ENCODE results near the gene MYZAP.

MYZAP gene

DNA sequence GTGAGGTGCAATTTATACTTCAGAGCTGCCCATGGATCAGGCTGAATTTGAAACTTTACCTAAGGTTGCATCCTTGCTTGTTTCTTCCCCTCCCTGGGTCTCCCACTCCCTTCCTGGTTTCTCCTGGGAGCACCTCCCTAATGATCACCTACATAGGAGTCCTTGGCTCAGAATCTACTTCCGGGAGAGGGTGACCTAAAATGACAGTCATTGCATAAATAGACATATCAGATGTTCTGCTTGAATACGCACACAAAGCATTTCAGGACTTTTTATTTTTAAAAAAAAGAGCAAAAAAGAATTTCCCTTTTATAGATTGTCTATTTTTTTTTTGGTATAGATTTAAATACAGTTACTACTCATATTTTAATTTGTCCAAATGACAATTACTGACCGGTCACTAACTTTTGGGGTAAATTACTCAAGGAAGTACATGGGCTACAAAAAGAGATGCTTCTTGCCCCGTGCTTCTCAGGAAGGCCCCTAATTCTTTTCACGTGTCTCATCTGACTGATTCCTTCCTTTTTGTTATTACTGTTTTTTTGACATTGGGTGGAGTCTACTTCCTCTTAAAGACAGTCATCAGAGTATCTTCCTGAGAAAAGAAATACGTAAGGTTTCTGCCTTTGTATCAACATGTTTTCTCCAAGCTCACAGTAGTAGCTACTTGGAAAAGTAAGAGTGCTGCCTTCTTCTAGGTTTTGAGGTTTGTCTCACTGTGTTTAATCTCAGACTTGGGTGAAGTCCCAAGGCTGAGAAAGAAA is 4.9 kb upstream of the MYZAP start:
- TF ChIP-seq, protein P1, sequence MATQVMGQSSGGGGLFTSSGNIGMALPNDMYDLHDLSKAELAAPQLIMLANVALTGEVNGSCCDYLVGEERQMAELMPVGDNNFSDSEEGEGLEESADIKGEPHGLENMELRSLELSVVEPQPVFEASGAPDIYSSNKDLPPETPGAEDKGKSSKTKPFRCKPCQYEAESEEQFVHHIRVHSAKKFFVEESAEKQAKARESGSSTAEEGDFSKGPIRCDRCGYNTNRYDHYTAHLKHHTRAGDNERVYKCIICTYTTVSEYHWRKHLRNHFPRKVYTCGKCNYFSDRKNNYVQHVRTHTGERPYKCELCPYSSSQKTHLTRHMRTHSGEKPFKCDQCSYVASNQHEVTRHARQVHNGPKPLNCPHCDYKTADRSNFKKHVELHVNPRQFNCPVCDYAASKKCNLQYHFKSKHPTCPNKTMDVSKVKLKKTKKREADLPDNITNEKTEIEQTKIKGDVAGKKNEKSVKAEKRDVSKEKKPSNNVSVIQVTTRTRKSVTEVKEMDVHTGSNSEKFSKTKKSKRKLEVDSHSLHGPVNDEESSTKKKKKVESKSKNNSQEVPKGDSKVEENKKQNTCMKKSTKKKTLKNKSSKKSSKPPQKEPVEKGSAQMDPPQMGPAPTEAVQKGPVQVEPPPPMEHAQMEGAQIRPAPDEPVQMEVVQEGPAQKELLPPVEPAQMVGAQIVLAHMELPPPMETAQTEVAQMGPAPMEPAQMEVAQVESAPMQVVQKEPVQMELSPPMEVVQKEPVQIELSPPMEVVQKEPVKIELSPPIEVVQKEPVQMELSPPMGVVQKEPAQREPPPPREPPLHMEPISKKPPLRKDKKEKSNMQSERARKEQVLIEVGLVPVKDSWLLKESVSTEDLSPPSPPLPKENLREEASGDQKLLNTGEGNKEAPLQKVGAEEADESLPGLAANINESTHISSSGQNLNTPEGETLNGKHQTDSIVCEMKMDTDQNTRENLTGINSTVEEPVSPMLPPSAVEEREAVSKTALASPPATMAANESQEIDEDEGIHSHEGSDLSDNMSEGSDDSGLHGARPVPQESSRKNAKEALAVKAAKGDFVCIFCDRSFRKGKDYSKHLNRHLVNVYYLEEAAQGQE (IDR thresholded peaks at IDR 0.05; ENCODE audit: insufficient read depth in 1 of 2, low read depth in 2 of 2, low read length in 2 of 2): no peak
- TF ChIP-seq POLR2AphosphoS5 (IDR thresholded peaks at IDR 0.05; ENCODE audit: low read depth, low read length) (no peak), SIN3A (IDR thresholded peaks at IDR 0.05; ENCODE audit: borderline replicate concordance, insufficient read depth, low read length) (no peak), FOXP2 (optimal IDR thresholded peaks at IDR 0.05; ENCODE audit: borderline replicate concordance, extremely low read depth, extremely low read length, insufficient read depth) (no peak), TAF1 (IDR thresholded peaks at IDR 0.05; ENCODE audit: borderline replicate concordance, insufficient read depth, low read length) (no peak)

DNA sequence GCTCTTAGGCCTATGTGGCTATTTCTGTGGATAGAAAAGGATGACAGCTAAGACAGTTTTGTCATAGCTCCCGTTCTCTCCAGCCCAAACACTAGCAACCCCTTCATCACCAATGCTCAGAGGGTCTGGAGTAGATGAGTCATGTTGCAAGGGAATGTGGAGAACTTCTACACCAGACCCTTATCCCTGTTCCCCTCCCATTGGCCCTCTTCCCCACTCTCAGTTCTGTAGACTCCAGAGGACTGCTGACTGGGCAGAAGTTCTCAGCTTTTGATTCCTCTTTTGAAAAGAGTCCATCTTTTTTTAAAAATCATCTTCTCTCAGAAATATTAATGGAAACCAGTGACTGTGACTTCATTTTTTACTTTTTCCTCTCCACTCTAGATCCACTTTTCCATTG is 2.4 kb upstream of the MYZAP start:
- TF ChIP-seq, protein P1 (IDR thresholded peaks at IDR 0.05; ENCODE audit: insufficient read depth in 1 of 2, low read depth in 2 of 2, low read length in 2 of 2): no peak
- TF ChIP-seq POLR2AphosphoS5 (IDR thresholded peaks at IDR 0.05; ENCODE audit: low read depth, low read length) (no peak), SIN3A (IDR thresholded peaks at IDR 0.05; ENCODE audit: borderline replicate concordance, insufficient read depth, low read length) (no peak), FOXP2 (optimal IDR thresholded peaks at IDR 0.05; ENCODE audit: borderline replicate concordance, extremely low read depth, extremely low read length, insufficient read depth) (no peak), TAF1 (IDR thresholded peaks at IDR 0.05; ENCODE audit: borderline replicate concordance, insufficient read depth, low read length) (no peak)

- TF ChIP-seq FOXP2 (optimal IDR thresholded peaks at IDR 0.05; ENCODE audit: borderline replicate concordance, extremely low read depth, extremely low read length, insufficient read depth): no peak
Measured at GRCh38 chr15:57589754-57590153, 1.9 kb upstream of the MYZAP start.

DNA sequence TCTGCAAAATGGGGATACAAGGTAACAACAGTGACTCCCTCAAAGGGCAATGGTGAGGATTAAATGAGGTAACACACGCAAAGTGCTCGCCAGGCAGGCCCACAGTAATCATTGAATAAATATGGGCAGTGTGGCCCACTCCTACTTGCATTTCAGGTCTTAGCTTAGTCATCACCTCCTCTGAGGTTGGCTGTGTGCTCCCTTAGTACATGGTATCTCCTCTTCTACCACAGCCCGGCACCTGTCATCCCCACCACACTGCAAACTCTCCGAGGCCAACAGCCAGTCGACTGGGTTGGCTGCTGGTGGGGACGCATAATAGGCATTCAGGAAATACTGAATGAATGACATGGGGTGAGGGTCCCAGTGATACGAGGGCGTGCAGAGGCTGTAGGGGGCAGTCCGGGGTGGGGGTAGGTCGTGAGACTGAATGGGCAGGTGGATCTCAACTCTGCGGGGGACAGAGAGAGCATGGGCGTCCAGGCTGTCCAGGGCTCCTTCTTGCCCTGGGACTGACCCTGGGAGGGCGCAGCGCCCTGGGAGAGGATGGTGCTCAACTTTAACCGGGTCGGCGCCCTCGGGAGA is 375 bp upstream of the MYZAP start:
- TF ChIP-seq FOXP2 (optimal IDR thresholded peaks at IDR 0.05; ENCODE audit: borderline replicate concordance, extremely low read depth, extremely low read length, insufficient read depth): no peak
- TF ChIP-seq SIN3A (IDR thresholded peaks at IDR 0.05; ENCODE audit: borderline replicate concordance, insufficient read depth, low read length): no peak
- TF ChIP-seq, protein P1 (IDR thresholded peaks at IDR 0.05; ENCODE audit: insufficient read depth in 1 of 2, low read depth in 2 of 2, low read length in 2 of 2): no peak
- TF ChIP-seq POLR2AphosphoS5 (IDR thresholded peaks at IDR 0.05; ENCODE audit: low read depth, low read length): no peak
- TF ChIP-seq TAF1 (IDR thresholded peaks at IDR 0.05; ENCODE audit: borderline replicate concordance, insufficient read depth, low read length): no peak

DNA sequence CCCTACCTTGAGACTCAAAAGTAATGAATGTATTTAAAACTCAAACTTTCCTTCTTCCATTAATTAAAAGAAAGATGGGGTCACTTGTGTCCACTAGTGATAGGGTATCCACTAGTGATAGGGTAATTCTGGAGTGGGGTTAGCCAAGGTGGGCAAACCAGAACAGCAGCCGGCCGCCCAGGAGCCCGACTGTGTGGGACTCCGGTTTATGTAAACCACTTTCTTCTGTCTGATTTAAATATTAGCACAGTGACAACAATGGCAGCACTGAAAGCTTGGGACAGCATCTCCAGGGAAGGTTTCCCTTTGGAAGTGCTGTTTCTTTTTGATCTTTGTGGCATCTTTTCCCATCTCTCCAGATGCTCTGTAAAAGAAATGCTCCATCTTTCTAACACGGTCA is 722 bp downstream of the MYZAP start:
- TF ChIP-seq, protein P1 (IDR thresholded peaks at IDR 0.05; ENCODE audit: insufficient read depth in 1 of 2, low read depth in 2 of 2, low read length in 2 of 2): no peak
- TF ChIP-seq SIN3A (IDR thresholded peaks at IDR 0.05; ENCODE audit: borderline replicate concordance, insufficient read depth, low read length): no peak
- no peak for TF ChIP-seq TAF1 (IDR thresholded peaks at IDR 0.05; ENCODE audit: borderline replicate concordance, insufficient read depth, low read length)
- no peak for TF ChIP-seq POLR2AphosphoS5 (IDR thresholded peaks at IDR 0.05; ENCODE audit: low read depth, low read length)
- no peak for TF ChIP-seq FOXP2 (optimal IDR thresholded peaks at IDR 0.05; ENCODE audit: borderline replicate concordance, extremely low read depth, extremely low read length, insufficient read depth)
